Suppressor macrophage treated with lipopolysaccharide for 1 hour (primary cell): ENCODE results near the gene IDH3G.
"Not testable (repeated sequence)": the region's sequence is repeated elsewhere in the genome, so short reads cannot be mapped to it uniquely, and the experiment has no call there.

Experiments used
- DNase-seq, 3 donors: peaks; one replicate each; pipeline ENCODE4 v3.0.0-alpha.2; 2020 to 2022

Gene IDH3G

GRCh38 chrX:153794018-153794896, at the start of gene IDH3G, which contains the start of gene SSR4:
IDH3G (minus strand) TSS chrX:153794375; CDS start chrX:153794326, 49 bp downstream.
SSR4 (plus strand) TSS chrX:153794668; CDS start chrX:153794688, 20 bp downstream.
- peak; percentile 94 to 96 (median 96) for DNase-seq

GRCh38 chrX:153836921-153837320, 42.7 kb upstream of the IDH3G start:
- no peak for DNase-seq

GRCh38 chrX:153832728-153833127, 38.6 kb upstream of the IDH3G start:
- no peak for DNase-seq

- DNase-seq = peak; percentile 18 to 43 (median 22)
Measured at GRCh38 chrX:153831429-153832150, 37.4 kb upstream of the IDH3G start.

- DNase-seq = no peak
Measured at GRCh38 chrX:153830640-153831428, 36.7 kb upstream of the IDH3G start.

GRCh38 chrX:153829799-153830639, 35.8 kb upstream of the IDH3G start, which contains the start of gene PDZD4:
PDZD4 (minus strand) TSS chrX:153830544; CDS start chrX:153830298, 246 bp downstream.
- no peak for DNase-seq

- DNase-seq = no peak
Measured at GRCh38 chrX:153829549-153829798, 35.3 kb upstream of the IDH3G start.

- DNase-seq = no peak
Measured at GRCh38 chrX:153828723-153829548, 34.8 kb upstream of the IDH3G start.

- no peak for DNase-seq
Measured at GRCh38 chrX:153828308-153828707, 34.1 kb upstream of the IDH3G start.

- DNase-seq = no peak
Measured at GRCh38 chrX:153827903-153828302, 33.7 kb upstream of the IDH3G start.

- no peak for DNase-seq
Measured at GRCh38 chrX:153827016-153827415, 32.8 kb upstream of the IDH3G start.

GRCh38 chrX:153825042-153825441, 30.9 kb upstream of the IDH3G start:
- DNase-seq = no peak

GRCh38 chrX:153824348-153824747, 30.2 kb upstream of the IDH3G start:
- no peak for DNase-seq

- DNase-seq = no peak
Measured at GRCh38 chrX:153821066-153821465, 26.9 kb upstream of the IDH3G start.

GRCh38 chrX:153820601-153821000, 26.4 kb upstream of the IDH3G start:
- DNase-seq = no peak

- peak; percentile 42 to 57 (median 53) for DNase-seq
Measured at GRCh38 chrX:153819384-153820040, 25.3 kb upstream of the IDH3G start.

GRCh38 chrX:153818571-153819383, 24.6 kb upstream of the IDH3G start:
- peak; percentile 29 to 67 (median 32) for DNase-seq

GRCh38 chrX:153818064-153818463, 23.9 kb upstream of the IDH3G start:
- not testable (repeated sequence) for DNase-seq

- DNase-seq = peak in 2 of 3 donors; percentile 30 to 46
Measured at GRCh38 chrX:153816831-153817690, 22.9 kb upstream of the IDH3G start.
